Measurements from ENCODE around the gene JPH3.

JPH3 gene

GRCh38 chr16:87602001-87602775, at the start of gene JPH3:
Gene JPH3, plus strand, starts transcription at chr16:87602508. Its CDS starts 639 bp downstream, at chr16:87603147.
- DNase-seq = no peak

- no peak for DNase-seq
Observed at GRCh38 chr16:87552772-87553573, 49.3 kb upstream of the JPH3 start.

DNA sequence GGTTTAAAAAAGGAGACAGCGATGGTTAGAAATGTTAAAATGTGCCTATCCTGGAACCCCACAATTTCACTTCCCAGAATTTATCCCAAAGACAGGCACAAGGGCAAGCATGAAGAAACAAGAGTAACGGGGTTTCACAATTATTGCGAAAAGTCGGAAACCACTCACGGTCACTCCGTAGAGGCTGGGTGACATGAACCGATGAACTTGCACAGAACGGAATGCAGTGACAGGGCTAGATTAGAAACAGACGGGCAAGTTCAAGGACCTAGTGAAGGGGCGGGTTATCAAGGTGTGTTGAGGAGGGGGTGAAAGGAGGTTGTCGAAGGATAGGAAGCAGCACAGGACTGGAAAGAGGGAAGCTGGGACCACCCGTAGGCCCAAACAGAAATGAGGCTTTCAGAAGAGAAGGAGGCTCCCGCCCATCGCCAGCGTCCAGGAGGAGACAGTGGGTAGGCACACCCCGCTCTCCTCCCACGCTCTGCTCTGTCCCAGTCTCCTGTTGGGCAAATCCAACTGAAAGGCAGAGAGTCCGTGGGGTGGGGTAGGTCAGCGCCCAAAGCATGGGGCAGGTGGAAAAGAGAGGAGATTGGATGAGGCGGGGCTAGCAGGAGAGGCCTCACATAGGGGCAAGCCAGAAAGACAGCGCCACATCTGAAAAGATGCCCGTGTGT, 47.4 kb upstream of the JPH3 start:
- DNase-seq = no peak

- no peak for DNase-seq
Observed at GRCh38 chr16:87555647-87556046, 46.7 kb upstream of the JPH3 start.

- no peak for DNase-seq
Observed at GRCh38 chr16:87556941-87557459, 45.3 kb upstream of the JPH3 start.

DNA sequence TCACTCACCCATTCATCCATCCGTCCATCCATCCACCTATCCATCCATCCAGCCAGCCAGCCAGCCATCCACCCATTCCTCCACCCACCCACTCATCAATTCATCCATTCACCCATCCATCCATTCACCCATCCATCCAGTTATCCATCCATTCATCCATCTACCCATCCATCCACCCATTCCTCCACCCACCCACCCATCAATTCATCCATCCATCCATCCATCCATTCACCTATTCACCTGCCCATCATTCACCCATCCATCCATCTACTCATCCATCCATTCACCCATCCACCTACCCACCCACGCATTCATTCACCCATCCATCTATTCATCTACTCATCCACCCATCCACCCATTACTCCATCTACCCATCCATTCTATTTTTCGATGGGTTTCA, 43.6 kb upstream of the JPH3 start:
- DNase-seq = no peak

DNA sequence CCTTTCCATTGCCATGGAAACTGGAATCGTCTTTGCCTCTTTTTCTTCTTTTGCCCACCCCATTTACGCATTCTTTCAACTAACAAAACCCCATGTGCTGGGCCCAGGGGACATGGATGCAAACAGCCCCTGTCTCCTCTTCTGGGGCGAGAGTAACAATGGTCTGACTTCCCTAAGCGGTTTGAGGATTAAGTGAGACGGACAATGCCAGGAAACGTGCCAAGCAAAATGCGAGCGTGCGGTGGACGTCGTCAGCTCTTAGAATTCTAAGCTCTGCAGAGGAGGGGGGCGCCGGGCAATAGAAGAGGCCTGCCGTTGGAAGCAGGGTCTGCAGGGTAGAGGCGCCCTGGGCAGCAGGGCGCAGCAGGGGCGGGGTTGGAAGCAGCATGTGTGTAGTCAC, 42.4 kb upstream of the JPH3 start:
- no peak for DNase-seq

DNA sequence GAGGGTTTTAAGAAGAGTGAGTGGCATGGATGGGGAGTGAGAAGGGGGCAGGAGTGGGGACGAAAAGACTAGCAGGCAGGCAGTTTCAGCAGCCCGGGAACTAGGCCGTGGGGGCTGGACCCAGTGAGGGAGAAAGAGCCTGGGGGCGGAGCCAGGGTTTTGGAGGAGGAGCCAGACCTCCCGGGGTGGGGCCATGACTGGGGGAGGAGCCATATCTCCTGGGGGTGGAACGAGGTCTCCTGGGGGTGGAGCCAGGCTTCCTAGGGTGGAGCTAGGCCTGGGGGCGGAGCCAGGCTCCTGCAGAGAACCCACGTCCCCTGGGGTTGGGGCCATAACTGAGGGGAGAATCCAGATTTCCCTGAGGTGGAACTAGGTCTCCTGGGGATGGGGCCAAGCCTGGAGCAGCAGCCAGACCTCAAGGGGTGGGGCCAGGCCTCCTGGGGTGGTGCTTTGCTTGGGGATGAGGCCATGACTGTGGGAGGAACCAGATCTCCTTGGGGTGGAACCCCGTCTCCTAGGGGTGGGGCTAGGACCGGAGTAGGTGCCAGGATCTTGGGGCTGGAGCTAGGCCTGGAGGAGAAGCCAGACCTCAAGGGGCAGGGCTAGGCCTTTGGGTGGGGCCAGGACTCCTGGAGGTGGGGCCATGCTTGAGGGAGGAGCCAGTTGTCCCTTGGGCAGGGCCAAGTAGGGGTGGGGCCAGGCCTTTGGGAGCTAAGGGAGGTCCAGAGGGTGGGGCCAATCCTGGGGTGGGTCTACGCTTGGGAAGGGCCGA, 41.7 kb upstream of the JPH3 start:
- DNase-seq = no peak

DNA sequence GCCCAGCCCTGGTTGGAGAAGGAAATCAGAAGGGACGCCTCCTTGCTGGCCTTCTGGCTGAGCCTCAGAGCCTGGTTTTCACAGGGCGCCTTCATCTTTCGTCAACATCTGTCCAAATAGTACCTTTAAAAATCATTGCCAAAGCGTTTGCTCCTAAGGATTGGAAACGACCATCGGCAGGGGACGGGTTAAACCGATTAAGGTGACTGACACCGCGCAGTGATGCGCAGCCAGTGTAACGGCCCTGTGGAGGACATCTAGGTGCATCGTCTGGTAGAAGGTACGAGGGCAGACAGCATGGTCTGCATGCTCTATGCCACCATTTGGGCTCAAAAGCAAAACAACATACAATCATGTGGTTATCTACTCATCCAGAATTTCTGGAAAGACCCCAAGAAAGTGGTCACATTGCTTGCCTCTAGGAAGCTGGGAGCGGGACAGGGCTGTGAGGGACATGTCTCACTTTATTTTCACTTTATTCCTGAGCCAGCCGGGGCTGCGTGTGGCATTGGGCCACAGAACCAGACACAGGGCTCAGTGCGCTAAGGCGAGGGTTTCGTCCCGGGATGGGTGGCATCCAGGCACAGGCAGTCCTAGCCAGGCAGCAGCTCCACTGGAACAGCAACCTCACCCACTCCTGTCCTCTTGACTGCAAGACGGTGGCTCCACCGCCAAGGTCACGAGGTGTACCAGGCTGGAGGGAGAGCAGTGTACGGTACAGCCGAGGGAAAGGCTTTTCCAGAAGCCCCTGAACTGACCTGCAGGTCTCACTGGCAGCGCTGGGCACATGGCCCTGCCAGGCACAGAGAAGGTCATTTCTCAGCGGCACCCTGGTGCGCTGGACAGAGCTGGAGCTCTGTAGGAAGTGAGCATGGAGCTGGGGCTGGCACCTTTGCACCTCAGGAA, 40.9 kb upstream of the JPH3 start:
- DNase-seq = no peak

GRCh38 chr16:87562201-87562600, 40.1 kb upstream of the JPH3 start:
- peak; percentile 41 for DNase-seq

DNA sequence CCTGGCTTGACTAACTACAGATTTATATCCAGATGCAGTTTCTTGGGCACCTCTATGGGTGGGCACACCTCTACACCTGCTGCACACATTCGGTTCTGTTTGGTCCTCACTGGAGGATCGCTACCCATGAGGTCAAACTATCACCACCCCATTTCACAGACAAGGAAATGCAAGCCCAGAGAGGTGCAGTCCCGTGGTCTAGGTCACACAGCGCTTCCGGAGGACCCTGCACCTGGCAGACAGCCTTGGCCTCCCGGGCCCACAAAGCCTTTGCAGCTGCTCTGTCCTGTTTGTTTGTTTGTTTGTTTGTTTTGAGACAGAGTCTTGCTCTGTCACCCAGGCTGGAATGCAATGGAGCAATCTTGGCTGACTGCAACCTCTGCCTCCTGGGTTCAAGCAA, 39.3 kb upstream of the JPH3 start:
- no peak for DNase-seq

DNA sequence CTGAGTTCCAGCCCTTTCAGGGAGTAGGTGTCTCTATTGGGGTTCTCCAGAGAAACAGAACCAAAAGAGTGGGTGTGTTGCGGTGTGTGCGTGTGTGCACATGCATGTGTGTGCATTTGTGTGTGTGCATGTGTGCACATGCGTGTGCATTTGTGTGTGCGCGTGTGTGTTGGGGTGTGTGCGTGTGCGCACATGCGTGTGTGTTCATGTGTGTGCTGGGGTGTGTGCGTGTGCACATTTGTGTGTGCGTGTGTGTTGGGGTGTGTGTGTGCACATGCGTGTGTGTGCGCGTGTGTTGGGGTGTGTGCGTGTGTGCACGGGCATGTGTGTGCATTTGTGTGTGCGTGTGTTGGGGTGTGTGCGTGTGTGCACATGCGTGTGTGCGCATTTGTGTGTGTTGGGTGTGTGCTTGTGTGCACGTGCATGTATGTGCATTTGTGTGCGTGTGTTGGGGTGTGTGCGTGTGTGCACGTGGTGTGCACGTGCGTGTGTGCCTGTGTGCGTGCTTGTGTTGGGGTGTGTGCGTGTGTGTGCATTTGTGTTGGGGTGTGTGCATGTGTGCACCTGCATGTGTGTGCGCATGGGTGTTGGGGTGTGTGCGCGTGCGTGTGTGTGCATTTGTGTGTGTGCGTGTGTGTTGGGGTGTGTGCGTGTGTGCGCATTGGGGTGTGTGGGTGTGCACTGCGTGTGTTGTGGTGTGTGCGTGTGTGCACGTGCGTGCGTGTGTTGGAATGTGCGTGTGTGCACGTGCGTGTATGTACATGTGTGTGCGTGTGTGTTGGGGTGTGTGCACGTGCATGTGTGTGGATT, 38.4 kb upstream of the JPH3 start:
- no peak for DNase-seq

GRCh38 chr16:87564524-87564778, 37.9 kb upstream of the JPH3 start:
- DNase-seq = no peak

- no peak for DNase-seq
Observed at GRCh38 chr16:87569601-87570571, 32.4 kb upstream of the JPH3 start.

DNA sequence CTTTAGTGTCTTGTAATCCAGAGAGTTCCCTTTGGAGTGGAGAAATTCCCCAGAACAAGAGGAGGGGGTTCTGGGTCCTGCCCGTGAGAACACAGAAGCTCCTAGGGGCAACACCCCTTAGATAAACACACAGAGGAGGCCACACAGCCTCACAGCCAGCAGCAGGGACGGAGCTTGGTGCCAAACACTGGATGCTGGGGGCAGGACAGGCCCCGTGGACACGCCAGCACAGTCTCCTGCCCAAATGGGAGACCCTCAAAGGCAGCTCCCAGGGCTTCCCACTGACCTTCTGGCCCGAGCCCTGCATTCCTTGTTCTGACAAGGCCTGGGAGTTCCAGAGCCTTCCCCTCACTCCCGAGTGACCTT, 31.8 kb upstream of the JPH3 start:
- DNase-seq = no peak

DNA sequence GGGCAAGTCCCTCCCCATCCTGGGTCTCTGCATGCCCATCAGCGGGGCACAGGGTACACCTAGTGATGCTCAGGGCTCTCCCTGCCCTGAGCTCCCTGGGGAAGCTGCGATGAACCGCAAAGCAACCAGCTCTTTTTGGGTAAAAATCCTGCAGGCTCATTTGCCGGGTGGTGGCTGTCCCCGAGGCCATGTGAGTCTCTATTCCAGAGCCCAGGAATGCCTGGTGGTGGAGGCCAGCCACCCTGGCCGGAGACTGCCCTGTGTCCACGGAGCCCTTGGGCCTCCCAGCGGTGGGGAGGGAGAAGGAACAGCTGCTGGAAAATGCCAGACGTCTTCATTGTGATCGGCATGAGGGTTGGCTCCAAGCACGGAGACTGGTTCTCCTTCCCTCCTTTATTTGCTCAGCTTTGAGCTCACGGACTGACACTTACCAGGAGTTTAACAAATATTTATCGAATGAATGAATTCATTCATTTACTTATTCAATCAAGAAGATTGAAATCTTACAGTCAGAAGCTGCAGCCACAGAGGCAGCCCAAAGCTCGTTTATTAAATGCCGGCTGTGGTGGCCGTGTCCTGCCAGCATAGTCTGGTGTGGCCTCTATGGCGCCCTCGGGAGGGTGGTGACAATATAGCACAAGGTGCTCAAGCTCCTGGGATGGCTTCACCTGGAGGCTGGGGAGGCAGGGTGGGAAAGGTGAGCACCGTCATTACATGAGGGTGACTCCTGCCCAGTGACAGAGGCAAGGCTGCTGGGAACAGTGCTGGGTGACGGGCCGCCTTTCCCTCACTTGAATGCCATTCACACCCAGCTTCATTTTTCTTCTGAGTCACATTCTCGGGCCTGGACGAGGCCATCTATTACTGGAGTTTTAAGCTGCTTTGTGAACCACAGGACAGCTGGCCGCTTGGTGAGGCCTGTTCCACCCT, 31.1 kb upstream of the JPH3 start:
- DNase-seq = no peak

GRCh38 chr16:87571868-87572244, 30.5 kb upstream of the JPH3 start:
- DNase-seq = no peak

DNA sequence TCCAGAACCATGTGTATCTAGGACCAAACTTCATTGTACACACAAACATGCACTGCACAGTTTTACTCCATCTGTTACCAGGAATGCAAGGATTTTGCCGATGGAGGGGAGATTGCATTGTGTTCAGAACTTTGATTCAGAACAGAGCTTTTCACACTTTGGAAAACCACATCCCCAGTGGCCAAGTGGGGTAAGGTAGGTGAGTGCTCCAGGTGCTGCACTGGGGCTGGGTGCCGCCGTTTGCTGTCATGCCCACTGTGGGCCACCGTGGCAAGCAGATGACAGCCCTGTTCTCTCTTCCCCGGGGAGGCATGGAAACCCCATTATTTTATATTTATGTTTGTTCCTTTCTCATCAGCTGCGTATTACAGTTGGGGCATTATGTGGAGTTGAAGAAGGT, 29.3 kb upstream of the JPH3 start:
- DNase-seq = no peak
